ENCODE results near the gene MEF2D.

The MEF2D gene

DNA sequence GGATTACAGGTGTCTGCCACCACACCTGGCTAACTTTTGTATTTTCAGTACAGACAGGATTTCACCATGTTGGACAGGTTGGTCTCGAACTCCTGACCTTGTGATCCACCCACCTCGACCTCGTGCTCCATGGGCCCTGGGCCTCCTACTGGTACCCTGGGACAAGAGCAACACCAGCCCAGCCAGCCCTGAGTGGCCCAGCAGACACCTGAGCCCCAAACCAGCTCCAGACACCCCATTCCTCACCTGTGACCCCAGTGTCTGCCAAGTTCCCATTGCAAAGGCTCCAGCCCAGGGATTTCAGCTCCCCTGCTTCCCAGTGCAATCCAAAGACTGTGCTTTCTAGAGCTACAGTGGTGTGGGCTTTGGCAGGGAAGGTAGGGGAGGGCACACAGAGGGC is 14.6 kb downstream of the MEF2D start:
- DNase-seq, result no peak

GRCh38 chr1:156484480-156485058 is 16.0 kb downstream of the MEF2D start:
- no peak for DNase-seq

DNA sequence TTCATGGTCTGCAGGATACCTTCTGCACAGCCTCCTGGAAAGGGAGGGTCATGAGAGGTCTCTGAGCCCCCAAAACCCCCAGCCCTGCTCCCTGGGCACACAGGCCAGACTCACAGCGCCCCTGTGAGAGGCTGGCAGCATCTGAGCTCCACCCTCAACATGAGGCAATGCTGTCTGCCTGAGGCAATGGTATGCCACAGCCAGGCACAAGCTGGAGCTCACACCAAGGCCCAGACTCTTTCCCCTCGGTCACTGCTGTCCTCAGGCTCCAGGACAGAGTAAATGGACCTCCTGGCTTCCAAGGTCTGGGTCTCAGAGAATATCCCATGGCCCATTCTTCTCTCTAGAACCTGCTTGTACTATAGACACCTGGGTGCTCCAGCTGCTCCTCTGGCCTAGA is 17.2 kb downstream of the MEF2D start:
- no peak for DNase-seq

DNA sequence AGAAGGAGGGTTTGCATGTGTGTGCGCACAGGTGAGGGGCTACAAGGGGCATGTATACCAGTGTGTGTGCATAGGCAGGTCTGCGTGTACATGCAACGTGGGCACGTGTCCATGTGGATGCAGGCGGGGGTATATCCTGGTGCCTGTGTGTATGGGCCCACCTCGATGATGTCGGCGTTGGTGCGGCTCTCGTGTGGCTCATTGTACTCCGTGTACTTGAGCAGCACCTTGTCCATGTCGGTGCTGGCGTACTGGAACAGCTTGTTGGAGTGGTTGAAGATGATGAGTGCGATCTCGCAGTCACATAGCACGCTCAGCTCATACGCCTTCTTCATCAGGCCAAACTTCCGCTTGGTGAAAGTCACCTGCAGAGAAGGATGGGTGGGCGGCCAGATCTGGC is 18.3 kb downstream of the MEF2D start:
- no peak for DNase-seq

DNA sequence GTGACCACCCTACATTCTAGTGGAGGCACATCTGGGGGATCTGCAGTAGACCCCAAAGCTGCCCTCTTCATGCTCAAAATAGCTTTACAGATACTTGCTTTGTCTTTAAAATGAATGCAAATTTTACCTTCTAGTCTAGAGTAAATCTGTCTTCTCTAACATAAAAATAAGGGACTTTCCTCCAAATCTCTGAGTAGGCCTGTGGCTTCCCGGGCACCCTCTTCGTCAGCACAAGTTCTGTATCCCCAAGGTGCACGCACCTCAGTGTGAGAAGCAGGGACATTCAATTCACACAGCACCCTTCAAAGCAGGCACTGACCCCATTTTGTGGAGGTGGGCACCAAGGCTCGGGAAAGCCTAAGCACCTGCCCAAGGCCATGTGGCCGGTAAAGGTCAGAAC is 19.0 kb downstream of the MEF2D start:
- DNase-seq, result no peak

DNA sequence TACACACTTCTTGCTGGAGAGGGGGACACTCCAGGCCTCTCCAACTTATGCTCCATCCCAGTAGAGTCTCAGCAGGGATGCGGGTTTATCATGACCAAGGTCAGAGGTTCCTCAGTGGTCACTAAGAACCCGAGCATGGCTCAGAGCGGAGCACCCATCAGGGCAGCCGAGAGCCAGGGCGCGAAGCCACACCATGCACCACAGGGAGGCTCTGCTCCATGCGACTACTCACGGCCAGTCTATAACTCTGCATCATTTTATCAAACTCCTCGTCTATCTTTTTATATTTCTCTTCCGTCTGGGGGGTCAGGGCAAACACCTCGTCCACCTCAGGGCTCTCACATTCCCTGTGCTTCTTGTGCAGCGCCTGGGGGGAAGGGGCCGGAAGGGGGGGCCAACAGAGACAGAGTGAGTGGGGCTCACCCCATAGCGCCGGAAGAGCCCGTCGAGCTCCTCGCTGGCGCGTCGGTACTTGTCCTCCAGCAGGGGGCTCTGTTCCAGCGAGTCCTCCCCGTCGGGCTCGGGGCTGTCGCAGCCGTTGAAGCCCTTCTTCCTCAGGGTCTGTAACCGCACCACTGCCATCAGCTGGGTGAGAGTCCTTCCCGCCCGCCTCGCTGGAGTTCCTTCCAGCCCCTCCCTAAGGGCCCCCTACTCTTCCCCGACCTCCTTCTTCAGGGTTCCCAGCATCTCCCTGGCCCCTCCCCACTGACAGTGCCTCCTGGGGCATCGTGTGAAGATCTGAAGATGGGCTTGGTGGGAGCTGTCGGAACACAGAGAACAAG is 20.0 kb downstream of the MEF2D start:
- DNase-seq, result peak; percentile 66

DNA sequence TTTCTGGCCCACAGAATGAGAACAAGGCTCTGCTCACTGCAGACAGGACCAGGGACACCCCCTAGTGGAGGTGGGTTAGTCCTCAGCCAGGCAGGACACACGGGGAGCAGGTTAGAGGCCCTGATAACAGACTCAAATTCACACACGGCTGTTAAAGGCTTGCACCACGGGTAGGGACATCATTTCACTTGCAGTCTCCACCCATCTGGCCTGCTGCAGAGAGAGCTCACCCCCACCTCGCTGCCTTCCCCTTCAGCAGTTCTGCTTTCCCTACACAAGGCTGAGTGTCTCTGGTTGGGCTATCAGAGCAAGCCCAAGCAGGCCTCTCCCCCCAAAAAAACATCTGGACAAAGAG is 20.6 kb downstream of the MEF2D start:
- DNase-seq, result no peak

- DNase-seq, result no peak
These were observed 21.2 kb downstream of the MEF2D start for GRCh38 chr1:156479093-156480015.

DNA sequence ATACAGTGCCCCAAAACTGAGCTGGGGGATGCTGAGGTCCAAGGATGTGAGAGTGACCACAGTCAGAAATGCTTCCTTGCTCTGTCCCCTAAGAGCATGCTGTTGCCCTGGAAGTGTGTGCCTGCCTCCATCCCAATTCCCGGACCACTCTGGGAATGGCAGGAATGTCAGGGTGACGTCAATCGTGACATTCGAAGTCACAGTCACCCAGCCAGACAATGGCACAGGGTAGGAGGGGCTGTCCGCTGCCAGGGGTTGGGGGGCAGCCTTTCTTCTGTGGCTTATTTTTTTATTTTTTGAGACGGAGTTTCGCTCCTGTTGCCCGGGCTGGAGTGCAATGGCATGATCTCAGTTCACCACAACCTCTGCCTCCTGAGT is 22.3 kb downstream of the MEF2D start:
- no peak for DNase-seq

- DNase-seq, result no peak
These were observed 22.9 kb downstream of the MEF2D start for GRCh38 chr1:156477526-156478249.

DNA sequence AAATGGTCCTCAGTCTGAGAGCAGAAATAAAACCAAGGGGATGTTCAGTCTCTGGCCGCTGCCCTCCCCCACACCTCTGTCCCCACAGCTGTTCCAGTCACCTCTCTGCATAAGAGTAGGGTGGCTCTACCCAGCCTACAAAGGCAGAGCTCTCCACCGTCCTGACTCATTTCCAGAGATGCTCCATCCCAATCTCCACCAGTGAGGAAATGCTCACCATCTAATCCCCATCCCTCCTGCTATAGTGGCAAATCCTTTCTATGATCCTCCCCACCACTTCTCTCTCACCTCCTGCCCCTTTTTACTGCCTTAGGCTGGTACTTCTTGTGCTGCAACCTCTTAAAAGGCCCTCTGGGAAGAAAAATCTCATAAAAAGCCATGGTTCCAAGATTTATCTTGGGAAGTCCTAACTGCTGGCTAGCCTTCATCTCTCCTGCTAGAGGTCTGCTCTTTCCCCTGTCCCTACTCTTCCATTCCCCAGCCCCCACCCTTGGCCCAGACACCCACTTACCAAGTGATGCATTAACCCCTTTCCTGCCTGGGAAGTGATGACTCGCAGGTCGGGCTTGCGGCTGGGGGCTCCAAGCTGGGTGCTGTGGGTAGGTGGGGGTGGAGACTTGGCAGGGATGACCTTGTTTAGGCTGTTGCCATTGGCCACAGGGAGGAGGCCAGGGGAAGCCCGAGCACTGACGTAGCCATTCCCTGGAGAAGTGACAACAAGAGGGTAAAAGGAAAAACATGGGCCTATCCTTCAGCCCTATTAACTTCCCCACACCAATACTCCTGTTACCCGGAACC is 23.9 kb downstream of the MEF2D start:
- no peak for DNase-seq

DNA sequence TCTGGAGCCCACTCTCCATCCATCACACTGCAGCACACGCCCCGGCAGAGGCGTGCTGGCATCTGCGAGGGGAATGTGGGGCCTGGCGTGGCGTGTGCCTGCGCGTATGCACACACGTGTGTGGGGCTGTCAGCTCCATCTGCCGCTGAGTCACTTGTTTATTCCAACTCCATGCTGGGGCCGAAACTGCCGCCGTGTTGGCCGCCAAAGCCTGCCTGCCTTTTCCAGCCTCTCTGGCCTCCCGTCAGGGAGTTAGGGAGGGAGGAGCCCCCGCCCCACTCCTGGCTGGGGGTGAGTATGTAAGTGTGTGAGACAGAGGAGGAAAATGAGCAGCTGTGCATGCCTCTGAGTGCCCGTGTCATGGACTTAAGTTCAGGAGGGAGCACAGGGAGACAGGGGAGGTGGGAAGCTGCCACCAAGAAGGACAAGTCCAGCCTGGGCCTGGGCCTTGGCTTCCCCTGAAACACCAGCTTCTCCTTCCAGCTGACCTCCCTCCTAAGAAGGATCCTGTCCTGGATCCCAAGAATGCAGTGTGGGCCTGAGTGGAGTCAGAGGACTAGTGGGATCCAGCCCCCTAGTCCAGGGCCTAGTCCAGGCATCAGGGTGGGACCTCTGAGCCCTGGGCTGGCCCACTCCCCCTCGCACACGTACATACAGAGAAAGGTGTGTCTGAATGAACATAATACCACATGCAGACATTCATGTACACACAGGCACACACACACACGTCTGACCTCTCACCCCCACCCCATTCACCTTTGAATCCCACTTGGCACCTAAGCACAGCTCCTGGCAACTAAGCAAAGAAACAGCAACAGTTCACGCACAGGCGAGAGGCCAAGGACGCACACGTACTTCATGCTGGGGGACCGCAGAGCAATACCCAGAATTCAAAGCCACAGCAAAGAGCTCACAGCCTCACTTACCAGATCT is 24.7 kb downstream of the MEF2D start:
- DNase-seq, result no peak

- DNase-seq, result no peak
These were observed 25.6 kb downstream of the MEF2D start for GRCh38 chr1:156474966-156475365.

GRCh38 chr1:156471496-156472490 is 28.8 kb downstream of the MEF2D start:
- no peak for DNase-seq

- no peak for DNase-seq
These were observed 30.1 kb downstream of the MEF2D start for GRCh38 chr1:156470473-156470872.

DNA sequence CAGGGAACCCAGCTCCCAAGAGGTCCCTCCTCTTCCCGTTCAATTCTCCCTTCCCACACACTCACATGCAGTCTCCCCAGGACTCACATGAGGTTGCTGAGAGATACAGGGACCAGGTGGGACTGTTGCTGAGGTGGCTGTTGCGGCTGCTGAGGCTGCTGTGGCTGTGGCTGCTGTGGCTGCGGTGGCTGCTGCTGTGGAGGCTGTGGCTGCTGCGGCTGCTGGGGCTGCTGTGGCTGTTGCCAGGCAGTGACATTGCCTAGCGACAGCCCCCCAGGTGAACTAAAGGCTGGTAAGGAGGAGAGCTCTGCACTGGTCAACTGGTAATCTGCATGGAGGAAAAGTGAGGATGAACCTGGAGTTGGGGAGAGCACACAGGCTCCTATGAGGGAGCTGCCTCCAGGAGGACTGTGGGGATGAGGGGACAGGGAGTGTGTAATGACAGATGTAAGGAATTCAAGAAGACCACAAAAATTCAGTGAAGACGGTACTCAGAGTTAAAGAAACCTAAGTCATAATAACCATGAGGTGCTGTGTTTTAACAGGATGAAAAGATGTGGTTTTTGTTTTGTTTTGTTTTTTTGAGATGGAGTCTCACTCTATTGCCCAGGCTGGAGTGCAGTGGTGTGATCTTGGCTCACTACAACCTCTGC is 31.8 kb downstream of the MEF2D start:
- no peak for DNase-seq

- DNase-seq, result no peak
These were observed 32.7 kb downstream of the MEF2D start for GRCh38 chr1:156467906-156468305.

GRCh38 chr1:156467385-156467784 is 33.2 kb downstream of the MEF2D start:
- no peak for DNase-seq

GRCh38 chr1:156465747-156466365 is 34.7 kb downstream of the MEF2D start:
- DNase-seq, result no peak

Data from stimulated activated naive CD4-positive, alpha-beta T cell treated with Interleukin-2 at 50 U/mL for 16 hours (primary cell).